HG02798 (cell line): ENCODE measurements around the gene CDC25B.
A peak's percentile ranks its signal among the peaks of the same experiment; 100 is the strongest.

Experiments used
- ATAC-seq: cut with Tn5 transposase; IDR thresholded peaks from one replicate; pipeline ENCODE4 v1.9.1; 2021; ENCODE audit warnings: mild to moderate bottlenecking; ENCODE audit not compliant: unreplicated experiment, poor library complexity

Gene CDC25B

DNA sequence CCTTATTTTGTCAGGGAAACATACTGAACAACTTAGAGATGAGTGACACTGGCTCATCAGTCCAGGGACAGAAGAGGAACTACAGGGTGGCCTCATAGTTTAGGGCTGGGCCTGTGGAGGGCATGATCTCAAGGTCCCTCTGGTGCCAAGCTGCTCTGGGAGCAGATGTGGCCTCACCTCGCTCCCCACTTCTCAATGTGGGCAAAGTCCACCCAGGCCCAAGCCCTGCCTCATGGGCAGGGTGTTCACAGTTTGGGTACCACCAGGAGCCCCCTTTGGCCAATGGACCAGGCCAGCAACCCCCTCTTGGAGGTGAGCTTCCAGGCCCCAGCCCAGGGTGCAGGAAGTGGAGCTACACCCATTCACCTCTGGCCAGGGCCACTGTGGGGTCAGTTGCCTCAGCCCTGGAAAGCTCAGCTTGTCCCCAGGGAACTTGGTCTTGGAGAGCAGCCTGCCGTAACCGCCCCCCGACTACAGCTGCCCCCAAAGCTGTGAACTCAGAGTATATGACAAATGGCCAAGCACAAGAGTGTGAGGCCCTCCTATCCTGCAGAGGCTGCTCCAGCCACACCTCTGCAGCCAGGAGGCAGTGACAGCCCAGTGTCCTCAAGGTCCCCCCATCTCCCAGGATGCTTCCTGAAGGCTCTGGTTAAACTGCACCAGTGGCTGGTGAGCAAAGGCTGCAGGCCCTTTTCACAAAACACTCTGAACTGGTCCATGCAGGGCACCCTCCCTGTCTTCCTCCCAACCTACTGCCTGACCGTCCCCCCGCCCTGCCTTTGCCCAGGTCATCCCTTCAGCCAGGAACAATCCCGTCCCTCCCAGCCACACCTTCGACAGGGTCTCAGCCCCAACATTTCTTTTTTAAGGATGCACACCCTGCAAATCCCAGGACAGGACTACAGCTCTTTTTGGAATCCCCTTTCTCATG, 32.2 kb upstream of the CDC25B start:
- no peak for ATAC-seq

DNA sequence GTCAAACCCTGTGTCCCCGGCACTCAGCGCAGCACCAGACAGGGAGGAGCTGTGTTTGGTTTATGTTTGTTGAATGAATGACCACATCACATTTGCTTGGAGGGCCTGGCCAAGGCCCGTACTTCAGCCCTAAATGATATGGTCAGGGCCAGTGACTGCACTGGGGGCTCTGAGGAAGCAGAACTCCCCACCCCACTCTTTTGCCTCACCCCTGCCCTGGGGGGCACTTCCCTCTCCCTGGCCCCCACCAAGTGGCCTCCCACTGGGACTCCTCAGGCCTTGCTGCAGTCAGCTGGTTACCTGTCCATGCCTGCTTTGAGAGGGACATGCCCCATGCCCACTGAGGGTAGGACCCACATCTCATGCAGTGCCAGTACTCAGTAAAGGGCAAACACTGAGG, 31.5 kb upstream of the CDC25B start:
- no peak for ATAC-seq

DNA sequence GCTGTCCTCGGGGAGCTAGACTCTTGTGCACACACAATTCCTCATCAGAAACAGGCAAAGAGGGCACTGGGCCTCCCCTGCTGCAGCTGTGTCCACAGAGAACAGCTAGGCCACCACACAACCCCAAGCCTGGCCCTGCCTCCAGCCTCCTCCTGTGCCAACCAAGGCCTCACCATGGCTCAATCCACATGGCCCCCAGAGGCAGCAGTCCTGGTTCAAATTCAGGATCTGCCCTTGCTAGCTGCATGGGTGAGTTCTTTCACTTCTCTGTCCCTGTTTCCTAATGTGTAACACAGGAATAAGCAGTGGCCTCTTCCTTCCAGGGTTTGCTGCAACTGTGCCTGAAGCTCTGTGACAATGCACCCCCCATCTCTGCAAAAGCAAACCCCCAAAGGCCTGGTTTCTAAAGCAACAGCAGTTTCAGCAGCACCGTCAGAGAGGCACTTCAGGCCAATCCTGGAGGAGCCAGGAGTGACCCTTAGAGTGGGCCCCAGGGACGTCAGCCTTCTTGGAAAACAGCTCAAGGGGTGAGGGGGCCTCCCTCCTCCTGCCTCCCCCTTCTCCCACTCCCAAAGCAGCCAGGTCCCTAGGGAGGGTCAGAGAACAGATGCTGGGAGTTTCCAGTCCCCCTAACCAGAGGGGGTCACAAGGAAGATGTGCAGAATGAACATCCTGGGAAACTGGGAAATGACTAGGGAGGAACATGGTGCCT, 30.8 kb upstream of the CDC25B start:
- no peak for ATAC-seq

DNA sequence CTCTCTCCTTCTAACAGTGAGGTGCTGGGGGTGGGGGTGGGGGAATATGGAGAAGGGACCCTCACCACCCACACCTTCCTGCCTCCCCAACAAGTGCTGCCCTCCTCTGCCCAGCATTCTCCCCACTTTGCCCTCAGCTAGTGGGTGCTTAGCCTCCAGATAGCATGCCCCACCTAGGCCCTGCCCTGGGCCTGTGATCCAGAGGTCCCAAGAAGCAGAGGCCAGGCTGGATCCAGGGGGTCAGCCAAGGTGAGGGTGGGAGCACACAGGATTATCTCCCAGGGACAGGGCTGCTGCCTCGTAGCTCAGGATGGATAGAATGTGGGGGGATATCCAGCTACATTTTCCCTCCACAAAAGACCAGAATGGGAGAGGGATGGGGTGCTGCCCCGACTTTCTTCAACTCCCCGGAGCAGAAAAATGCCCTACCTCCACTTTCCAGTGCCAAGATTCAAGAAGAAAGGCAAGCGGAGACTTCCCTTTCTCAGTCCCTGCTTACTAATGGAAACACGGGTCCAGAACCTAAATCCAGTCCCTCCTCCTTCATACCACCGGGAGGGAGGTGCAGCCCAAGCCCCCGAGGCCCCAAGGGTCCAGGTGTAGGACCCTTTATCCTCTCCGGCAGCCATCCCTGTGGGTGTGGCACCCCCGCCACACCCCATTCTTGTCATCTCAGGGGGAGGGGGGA, 29.5 kb upstream of the CDC25B start:
- no peak for ATAC-seq

DNA sequence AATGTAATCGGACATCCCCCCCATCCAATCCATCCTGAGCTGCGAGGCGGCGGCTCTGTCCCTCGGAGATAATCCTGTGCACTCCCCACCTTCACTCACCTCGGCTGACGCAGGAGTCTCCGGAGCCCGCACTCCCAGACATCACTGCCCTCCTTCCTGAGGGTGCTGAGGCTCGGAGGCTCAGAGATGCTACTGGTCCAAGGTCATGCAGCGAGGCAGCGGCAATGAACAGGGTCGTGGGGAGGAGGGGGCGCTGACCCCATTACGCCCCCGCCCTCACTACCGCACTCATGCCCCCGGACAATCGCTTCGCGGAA, 29.0 kb upstream of the CDC25B start:
- no peak for ATAC-seq

DNA sequence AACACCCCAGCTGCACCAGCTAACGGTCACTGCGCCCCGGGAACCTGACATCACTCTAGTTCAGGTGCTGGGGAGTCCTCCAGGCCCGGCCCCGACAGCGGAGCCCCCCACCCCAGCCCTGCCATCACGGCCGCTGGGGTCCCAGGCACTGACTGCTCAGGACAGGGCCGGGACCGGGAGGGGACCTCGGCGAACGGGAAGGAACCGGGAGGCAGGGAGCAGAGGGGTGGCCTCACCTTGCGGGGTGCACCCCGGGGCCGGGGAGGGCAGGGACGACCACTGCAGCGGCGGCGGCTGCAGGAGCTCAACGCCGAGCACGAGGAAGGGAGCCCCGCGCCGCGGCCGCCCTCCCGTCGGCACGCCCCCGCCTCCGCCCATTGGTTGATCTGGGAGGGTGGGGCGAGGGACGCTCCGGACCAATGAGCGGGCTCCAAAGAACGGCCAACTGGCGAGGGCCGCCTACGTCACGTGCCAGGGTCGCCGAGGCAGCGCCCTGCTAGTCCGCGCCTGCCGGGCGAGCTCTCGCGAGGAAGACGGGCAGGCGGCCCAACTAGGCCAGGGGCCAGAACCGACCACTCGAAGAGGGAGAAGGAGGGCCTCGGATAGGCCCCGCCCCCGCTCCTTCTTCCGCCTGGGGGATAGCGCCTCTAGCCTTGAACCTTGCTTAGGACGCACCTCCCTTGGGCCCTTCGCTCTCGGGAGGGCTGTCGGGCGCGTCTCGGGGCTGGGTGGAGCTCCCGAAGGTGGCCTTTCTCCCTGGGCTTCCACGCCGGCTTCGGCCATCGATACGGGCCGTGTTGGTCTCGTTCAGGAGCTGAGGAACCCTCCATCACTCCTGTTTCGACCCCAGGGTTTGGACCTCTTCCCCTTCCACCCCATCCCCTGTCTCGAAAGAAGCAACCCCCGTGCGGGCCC, 28.4 kb upstream of the CDC25B start, which contains the start of gene ADISSP:
ADISSP (minus strand) TSS at position 327 of the 915 bp plus-strand sequence. CDS start 7,653 bp downstream, outside the sequence.
- peak; percentile 97 for ATAC-seq

DNA sequence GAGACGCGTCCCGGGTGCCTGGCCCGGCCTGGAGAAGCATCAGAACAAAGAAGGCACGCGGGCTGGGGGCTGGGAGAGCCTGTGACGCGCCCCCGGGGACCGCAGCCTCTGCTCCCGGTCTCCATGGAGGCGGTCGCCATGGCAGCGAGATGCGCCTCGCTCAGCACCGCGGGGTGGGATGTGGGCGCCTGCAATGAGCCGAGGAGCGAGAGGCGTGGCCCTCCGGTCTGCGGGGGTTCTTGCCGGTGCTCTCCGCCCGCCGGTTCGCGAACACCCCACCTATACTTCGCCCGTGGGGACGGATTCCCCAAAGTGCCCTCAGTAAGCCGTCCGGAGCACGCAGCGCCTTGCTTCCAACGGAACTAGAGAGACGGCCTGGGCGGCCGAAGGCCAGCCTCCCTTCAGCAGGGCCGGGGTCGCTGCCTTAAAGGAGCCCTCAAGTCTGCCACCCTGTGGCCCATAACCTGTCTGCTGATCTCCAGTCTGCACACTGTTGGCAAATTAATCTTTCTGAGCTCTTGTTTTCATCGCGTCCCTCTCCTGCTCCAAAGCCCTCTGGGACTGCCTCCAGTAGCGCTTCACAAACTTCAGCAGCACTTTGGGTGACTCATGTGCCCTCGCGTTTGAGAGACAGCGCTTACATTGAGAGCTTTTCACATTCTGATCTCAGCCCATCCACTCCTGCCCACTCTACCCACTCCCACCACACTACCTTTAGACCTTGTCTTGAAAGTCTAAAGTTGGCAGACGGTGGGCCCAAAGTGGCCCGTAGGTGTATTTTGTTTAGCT, 27.6 kb upstream of the CDC25B start:
- ATAC-seq, result peak; percentile 27

DNA sequence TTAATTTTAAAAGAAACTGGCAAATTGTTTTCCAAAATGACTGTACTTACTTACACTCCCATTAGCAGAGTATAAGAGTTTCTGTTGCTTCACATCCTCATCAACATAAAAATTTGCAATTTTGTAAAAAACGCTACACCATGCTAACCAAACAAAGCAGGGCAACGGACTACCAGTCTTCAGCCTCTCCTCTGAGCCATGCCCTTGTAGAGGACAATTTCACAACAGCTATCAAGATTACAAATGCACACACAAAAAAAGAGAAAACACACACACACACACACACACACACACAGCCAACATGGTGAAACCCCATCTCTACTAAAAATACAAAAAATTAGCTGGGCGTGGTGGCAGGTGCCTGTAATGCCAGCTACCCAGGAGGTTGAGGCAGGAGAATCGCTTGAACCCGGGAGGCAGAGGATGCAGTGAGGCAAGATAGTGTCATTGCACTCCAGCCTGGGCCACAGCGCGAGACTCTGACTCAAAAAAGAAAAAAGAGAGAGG, 24.5 kb upstream of the CDC25B start:
- no peak for ATAC-seq

DNA sequence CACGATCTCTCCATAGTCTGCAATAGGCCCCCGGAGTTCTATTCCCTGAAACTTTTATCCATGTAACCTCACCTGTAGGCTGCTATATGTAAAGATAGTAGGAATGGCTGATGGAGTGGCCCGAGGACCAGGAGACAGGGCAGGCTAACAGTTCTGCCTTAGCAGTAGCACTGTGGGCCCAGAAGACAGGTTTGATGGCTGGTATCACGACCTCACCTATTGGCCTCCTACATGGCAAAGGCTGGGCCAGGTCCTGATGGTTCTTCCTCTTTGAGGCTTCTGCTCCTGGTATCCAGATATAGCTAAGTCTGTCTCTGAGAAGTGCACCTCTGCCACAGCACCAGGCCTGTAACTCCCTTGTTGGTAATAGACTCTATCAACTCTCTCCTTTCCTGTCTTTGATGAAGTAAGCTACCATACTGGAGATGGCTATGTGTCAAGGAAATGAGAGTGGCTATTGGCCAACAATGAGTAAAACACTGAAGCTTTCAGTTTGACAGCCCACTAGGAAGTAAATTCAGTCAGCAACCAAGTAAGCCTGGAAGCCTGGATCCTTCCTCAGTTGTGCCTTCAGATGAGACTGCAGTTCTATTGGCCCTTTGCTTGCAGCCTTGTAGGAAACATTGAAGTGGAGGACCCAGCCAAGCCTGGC, 20.5 kb upstream of the CDC25B start:
- no peak for ATAC-seq

DNA sequence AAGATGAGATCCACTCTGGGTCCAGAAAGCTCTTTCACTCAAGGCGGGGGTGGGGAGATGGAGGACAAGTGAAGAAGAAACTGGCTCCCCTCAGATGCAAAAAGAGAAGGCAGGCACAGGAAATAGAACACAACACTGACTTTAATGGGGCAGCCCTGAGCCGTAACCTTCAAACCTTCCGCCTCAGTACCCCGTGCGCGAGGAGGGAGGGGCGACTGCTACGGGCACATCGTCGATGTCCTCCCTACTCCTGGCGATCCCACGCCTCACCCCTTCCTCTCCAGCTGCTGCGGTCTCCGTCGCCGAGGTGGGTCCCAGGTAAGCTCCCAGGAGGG, 18.8 kb upstream of the CDC25B start:
- no peak for ATAC-seq

DNA sequence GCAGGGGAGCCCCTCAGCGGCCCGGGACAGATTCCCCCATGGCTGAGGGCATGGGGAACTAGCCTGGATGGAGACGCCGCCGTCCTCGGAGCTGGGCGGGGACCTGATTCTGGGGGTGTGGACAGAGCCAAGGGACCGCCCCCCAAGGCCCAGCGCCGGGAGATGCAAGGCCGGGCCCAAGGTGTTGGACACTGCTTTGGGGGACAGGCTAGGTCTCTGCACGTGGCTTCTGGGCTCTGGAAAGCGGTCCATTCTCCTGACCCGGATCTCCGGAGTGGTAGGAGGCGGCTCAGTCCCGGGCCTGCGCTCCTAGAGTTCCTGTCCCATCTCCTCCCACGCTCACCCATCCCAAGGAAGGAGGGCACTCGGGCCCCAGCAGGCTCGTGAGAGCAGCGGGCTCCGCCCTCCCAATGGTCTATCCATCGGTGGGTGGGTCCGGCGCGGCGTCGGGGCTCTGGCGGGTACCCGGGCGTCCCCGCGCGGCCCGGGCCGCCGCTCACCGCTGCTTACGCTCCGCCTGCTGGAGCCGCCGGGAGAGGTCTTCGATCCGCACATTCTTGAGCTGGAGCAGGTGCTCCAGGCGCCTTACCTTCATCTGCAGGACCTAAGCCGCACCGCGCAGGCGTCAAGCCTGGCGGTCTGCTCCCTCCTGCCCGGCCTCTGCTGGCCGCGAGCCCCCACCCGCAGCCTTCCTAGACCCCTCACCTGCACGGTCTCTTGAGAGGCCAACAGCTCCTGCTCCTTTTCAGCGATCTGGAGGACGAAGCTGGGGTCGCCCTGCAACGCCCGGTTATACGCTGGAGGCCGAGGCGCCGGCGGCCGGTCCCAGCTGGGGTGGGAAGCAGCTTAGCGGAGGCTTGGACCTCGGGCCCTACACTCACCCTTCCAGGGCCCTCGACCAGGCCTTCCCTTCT, 18.1 kb upstream of the CDC25B start:
- no peak for ATAC-seq

DNA sequence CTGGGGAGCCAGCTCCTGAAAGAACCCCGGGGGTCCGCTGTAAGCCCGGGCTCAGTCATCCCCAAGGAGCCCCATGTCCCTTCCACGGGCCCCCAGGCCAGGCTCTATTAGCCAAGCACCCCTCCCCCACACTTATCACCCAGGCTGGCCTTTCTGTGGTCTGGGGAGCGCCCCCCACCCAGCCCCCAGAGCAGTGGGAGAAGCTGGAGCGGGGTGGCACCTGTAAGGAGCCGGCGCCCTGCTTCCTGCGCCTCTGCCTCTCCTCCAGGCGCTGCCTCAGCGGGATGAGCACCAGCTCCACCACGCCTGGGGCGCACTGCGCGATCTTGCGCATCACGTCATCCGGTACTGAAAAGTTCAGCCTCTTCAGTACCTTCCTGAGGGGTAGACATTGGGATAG, 17.1 kb upstream of the CDC25B start:
- ATAC-seq, result no peak

DNA sequence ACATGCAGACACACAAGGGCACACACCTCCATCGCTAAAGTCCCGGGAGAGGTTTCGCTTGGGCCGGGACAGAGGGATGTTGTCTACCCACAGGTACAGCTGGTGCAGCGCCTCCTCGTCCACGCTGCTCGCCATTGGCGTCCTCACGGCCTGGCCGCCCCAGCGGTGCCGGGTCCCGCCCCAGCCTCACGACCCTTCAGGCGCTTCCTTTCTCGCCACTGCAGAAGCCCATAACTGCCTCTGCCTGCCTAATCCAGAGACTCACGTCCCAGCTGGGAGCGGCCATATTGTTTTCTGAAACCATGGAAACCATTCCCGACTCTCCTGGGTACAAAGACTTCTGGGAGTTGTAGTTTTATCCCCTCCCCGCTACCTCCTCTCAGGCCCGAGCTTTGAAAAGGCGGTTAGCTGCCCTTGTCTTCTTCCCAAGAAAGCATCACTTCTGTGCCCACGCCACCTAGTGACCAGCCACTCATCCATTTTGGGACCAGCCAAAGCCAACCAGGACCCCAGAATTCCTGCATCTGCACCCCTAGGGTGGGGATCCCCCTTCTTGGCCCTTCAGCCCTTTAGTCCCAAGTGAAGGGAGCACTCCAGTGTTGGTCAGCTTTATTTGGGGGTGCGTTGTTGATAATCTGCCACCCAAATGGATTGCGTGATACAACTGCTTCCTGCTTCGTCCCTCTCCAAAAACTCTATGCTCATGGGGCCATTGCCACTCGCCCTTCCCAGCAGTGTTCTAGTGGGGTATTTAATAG, 14.8 kb upstream of the CDC25B start, which contains the start of gene SPEF1:
SPEF1 (minus strand) TSS at position 296 of the 758 bp plus-strand sequence; CDS start at position 135, 161 bp downstream.
- ATAC-seq, result peak; percentile 72

DNA sequence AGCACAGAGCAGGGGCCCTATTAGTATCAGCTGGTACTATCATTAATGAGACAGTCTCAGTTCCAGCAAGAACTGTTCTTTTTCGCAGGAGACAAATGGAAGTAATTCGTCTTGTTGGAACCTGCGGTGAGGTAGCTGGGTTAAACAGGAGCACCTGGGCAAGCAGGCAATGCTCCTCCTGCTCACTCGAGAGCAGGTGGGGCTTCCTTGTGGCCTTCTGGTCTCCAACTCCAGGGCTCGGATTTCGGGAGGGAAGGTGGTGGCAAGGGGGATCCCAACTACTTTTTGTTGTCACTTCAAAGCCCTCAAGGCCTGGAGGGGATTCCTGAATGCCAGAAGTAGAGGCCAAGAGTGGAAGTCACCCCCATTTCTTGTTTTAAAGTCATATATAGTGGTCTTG, 13.5 kb upstream of the CDC25B start:
- no peak for ATAC-seq

DNA sequence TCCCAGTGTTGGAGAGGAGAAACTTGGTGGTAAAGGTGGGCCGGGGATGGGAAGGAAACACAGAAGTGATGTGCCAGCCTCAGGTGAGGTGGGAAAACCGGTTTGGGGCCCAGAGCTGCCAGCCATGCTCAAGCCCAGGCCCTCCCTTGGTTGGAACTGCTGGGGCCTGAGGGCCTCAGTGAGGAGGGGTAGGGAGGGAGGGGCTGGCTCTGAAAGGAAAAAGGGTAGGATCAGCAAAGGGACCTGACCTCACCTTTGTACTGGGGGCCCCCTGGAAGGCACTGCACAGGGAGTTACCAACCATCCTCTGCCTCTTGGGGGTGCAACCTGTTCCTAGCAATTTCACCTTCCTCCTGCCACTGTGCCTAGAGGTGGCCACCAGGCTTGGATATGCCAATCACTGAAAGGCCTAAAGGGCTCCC, 13.0 kb upstream of the CDC25B start:
- ATAC-seq, result no peak

DNA sequence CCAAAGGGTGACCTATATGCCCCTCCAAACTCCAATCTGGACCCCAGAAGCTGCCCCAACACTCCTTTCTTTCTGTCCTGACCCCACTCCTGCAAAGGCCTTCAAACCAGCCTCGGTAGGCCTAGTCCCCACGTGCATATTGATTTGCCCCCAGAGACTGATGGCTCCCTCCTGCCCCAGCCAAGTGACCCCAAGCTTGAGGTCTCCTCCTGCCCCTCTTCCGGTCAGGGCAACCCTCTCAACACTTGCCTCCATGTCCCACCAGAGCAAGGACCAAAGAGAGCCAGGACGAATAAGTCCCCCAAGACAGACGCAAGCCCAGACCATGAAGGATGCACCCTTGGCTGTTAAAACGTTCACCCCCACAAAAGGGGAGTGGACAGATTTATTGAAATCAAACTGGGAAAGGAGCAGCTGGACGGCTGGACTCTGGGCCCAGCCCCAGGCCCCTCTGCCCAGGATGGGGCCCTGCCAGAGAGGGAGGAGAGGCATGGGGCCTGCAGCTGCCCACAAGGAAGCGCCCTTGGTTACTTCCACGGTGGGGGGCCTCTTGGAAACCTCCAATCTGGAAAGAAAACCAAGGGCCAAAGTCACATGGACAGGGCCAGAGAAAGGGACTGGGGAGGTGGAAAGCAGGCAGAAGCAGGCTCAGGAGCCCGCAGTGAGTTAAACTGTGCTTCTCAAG, 12.5 kb upstream of the CDC25B start:
- ATAC-seq, result no peak
